DLD1 (cell line): Measurements from ENCODE around the gene CHN1.

Experiments used
- in situ Hi-C: cut with HindIII; loops from 2 replicates; pipeline ENCODE4 v1.10.0; 2017; ENCODE audit warnings: low sequenced_read_pairs

The CHN1 gene

GRCh38 chr2:174791020-174791419, 214.2 kb downstream of the CHN1 start:
- in situ Hi-C loops = no loop called here

GRCh38 chr2:174789001-174789400, 216.2 kb downstream of the CHN1 start:
- in situ Hi-C loops = no loop called here

GRCh38 chr2:174788291-174788929, 216.8 kb downstream of the CHN1 start:
- in situ Hi-C loops = no loop called here

GRCh38 chr2:174787487-174788205, 217.5 kb downstream of the CHN1 start:
- in situ Hi-C loops = no loop called here

GRCh38 chr2:174786066-174786725, 219.0 kb downstream of the CHN1 start:
- in situ Hi-C loops = no loop called here

- in situ Hi-C loops = no loop called here
Measured at GRCh38 chr2:174785481-174785880, 219.7 kb downstream of the CHN1 start.

- in situ Hi-C loops = no loop called here
Measured at GRCh38 chr2:174784909-174785308, 220.3 kb downstream of the CHN1 start.

GRCh38 chr2:174784316-174784715, 220.9 kb downstream of the CHN1 start:
- in situ Hi-C loops = no loop called here

GRCh38 chr2:174781996-174782395, 223.2 kb downstream of the CHN1 start:
- in situ Hi-C loops = no loop called here

GRCh38 chr2:174781298-174781697, 223.9 kb downstream of the CHN1 start:
- in situ Hi-C loops = no loop called here

- in situ Hi-C loops = no loop called here
Measured at GRCh38 chr2:174780856-174781255, 224.3 kb downstream of the CHN1 start.

- in situ Hi-C loops = no loop called here
Measured at GRCh38 chr2:174780191-174780840, 224.9 kb downstream of the CHN1 start.

- in situ Hi-C loops = loop anchor here (10.0 kb wide), 1 partner anchor 205 kb away; no protein-coding TSS in a partner anchor
Measured at GRCh38 chr2:174779361-174779928, 225.7 kb downstream of the CHN1 start.

- in situ Hi-C loops = loop anchor here (10.0 kb wide), 1 partner anchor 206 kb away; no protein-coding TSS in a partner anchor
Measured at GRCh38 chr2:174778085-174778981, 226.8 kb downstream of the CHN1 start.

GRCh38 chr2:174777347-174778084, 227.7 kb downstream of the CHN1 start:
- in situ Hi-C loops = loop anchor here (10.0 kb wide), 1 partner anchor 207 kb away; no protein-coding TSS in a partner anchor

- in situ Hi-C loops = loop anchor here (10.0 kb wide), 1 partner anchor 208 kb away; no protein-coding TSS in a partner anchor
Measured at GRCh38 chr2:174776675-174777074, 228.5 kb downstream of the CHN1 start.

- in situ Hi-C loops = loop anchor here (10.0 kb wide), 1 partner anchor 209 kb away; no protein-coding TSS in a partner anchor
Measured at GRCh38 chr2:174776223-174776622, 229.0 kb downstream of the CHN1 start.

- in situ Hi-C loops = loop anchor here (10.0 kb wide), 1 partner anchor 209 kb away; no protein-coding TSS in a partner anchor
Measured at GRCh38 chr2:174775571-174775980, 229.6 kb downstream of the CHN1 start.

GRCh38 chr2:174774886-174775285, 230.3 kb downstream of the CHN1 start:
- in situ Hi-C loops = loop anchor here (10.0 kb wide), 1 partner anchor 210 kb away; no protein-coding TSS in a partner anchor
